OCI-LY1 (cell line): Measurements from ENCODE around the gene MAP7D3.

ENCODE experiments used
- EZH2 ChIP-seq: fragments of 200-600 bp; sonication (generic), shearing (Covaris generic); IDR thresholded peaks from 2 replicates; pipeline ENCODE4 v1.8.0; 2017; ENCODE audit warnings: borderline replicate concordance, mixed run types, mild to moderate bottlenecking, antibody characterized with exemption, low read length, moderate library complexity, mixed read lengths
- TF ChIP-seq, protein P1 (sequence below): fragments of 200-600 bp; sonication (generic), shearing (Covaris generic); IDR thresholded peaks from 2 replicates; pipeline ENCODE4 v1.5.1; 2017; ENCODE audit warnings: mild to moderate bottlenecking, antibody characterized with exemption, low read length, moderate library complexity, mixed read lengths

- TF ChIP-seq, protein P1, sequence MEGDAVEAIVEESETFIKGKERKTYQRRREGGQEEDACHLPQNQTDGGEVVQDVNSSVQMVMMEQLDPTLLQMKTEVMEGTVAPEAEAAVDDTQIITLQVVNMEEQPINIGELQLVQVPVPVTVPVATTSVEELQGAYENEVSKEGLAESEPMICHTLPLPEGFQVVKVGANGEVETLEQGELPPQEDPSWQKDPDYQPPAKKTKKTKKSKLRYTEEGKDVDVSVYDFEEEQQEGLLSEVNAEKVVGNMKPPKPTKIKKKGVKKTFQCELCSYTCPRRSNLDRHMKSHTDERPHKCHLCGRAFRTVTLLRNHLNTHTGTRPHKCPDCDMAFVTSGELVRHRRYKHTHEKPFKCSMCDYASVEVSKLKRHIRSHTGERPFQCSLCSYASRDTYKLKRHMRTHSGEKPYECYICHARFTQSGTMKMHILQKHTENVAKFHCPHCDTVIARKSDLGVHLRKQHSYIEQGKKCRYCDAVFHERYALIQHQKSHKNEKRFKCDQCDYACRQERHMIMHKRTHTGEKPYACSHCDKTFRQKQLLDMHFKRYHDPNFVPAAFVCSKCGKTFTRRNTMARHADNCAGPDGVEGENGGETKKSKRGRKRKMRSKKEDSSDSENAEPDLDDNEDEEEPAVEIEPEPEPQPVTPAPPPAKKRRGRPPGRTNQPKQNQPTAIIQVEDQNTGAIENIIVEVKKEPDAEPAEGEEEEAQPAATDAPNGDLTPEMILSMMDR = no peak
- no peak for TF ChIP-seq EZH2
Observed at GRCh38 chrX:136168929-136169735, 82.1 kb downstream of the MAP7D3 start.
